Measurements from ENCODE around the gene RTP3. TPM values are rescaled to one million over a fixed set of nuclear protein-coding genes. Genes with fewer than 3 reads are reported as not detected.

The RTP3 gene
- total RNA-seq, 1 donor = not detected

DNA sequence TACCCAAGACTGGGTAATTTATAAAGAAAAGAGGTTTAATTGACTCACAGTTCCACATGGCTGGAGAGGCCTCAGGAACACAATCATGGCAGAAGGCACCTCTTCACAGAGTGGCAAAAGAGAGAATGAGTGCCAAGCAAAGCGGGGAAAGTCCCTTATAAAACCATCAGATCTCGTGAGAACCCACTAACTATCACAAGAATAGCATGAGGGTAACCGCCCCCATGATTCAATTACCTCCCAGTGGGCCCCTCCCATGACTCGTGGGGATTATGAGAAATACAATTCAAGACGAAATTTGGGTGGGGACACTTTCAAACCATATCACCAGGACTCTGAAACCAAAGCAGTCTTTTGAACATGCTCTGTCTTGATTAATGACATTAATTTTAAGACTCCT lies 7.0 kb downstream of the RTP3 start:
- TF ChIP-seq, protein P1, sequence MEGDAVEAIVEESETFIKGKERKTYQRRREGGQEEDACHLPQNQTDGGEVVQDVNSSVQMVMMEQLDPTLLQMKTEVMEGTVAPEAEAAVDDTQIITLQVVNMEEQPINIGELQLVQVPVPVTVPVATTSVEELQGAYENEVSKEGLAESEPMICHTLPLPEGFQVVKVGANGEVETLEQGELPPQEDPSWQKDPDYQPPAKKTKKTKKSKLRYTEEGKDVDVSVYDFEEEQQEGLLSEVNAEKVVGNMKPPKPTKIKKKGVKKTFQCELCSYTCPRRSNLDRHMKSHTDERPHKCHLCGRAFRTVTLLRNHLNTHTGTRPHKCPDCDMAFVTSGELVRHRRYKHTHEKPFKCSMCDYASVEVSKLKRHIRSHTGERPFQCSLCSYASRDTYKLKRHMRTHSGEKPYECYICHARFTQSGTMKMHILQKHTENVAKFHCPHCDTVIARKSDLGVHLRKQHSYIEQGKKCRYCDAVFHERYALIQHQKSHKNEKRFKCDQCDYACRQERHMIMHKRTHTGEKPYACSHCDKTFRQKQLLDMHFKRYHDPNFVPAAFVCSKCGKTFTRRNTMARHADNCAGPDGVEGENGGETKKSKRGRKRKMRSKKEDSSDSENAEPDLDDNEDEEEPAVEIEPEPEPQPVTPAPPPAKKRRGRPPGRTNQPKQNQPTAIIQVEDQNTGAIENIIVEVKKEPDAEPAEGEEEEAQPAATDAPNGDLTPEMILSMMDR (IDR thresholded peaks at IDR 0.05; ENCODE audit: insufficient read depth, low read length) = no peak
- H3K4me3 ChIP-seq (ENCODE audit: low read depth, low read length) = no peak overlapping the region
- DNase-seq (ENCODE audit: low read depth) = no peak

DNA sequence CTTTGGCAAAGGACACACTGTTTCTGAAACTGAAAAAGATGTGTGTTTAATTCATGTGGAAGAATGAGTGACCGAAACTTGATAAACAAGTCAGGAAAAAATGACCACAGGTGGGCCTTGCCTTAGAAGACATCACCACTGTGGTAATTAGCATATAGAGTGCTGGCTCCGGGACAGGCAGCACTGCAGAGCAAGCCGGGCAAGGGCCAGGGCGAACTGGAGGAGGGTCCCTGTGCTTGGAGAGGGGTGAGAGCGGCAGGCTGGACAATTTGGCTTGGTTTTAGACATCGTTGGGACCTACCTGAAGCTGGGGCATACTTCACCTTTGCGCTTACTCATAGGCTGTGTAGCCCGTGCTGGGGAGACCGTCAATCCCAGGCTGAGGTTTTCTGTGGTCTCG lies 8.2 kb downstream of the RTP3 start:
- no peak overlapping the region for H3K4me3 ChIP-seq (ENCODE audit: low read depth, low read length)
- TF ChIP-seq, protein P1 (IDR thresholded peaks at IDR 0.05; ENCODE audit: insufficient read depth, low read length) = no peak
- DNase-seq (ENCODE audit: low read depth) = no peak

DNA sequence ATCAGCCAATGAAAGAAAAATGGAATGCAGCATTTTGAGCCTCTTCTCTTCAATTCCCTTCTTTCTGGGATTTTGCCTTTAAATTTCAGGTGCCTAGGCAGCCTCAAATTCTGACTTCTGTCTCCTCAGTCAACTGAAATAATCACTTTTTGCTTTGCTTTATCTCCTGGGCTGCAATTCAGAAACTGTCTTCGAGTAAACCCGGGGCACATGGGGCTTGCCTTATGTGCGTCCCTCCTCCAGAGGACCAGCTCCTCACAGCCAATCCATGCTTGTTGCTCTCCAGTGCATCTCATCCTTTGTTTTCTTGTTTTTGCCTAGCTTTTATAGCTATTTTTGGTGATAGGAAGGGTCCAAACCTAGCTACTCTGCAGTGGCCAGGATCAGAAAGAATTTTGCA lies 8.8 kb downstream of the RTP3 start:
- TF ChIP-seq, protein P1 (IDR thresholded peaks at IDR 0.05; ENCODE audit: insufficient read depth, low read length) = no peak
- no peak for DNase-seq (ENCODE audit: low read depth)
- H3K4me3 ChIP-seq (ENCODE audit: low read depth, low read length) = no peak overlapping the region

DNA sequence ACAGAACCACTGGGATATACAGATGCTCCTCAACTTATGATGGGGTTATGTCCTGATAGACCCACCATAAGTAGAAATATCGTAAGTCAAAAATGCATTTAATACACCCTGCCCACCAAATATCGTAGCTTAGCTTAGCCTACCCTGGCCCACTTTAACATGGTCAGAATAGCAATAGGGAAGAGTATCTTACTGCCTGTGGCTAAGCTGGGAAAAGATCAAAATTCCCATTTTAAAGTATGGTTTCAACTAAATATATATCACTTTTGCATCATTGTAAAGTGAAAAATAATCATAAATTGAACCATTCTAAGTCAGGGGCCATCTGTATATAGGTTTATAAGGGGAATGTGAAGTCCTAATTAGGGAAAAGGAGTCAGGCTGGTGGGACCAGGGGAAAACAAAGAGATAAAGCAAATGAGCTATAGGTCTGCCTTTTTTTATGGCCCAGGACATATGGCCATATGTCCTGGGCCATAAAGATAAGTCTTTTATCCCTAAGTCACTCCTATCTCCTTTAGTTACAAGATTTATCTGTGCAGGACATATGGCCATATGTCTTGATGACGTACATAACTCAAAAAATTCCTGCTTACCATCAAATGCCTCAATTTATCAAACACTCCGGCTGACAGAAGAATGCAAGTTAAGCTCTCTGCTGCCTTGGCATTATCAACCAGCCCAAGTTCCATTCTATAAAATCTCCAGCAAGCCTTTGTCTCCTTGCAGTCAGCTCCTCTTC lies 11.2 kb downstream of the RTP3 start:
- no peak overlapping the region for H3K4me3 ChIP-seq (ENCODE audit: low read depth, low read length)
- DNase-seq (ENCODE audit: low read depth) = no peak
- TF ChIP-seq, protein P1 (IDR thresholded peaks at IDR 0.05; ENCODE audit: insufficient read depth, low read length) = no peak

DNA sequence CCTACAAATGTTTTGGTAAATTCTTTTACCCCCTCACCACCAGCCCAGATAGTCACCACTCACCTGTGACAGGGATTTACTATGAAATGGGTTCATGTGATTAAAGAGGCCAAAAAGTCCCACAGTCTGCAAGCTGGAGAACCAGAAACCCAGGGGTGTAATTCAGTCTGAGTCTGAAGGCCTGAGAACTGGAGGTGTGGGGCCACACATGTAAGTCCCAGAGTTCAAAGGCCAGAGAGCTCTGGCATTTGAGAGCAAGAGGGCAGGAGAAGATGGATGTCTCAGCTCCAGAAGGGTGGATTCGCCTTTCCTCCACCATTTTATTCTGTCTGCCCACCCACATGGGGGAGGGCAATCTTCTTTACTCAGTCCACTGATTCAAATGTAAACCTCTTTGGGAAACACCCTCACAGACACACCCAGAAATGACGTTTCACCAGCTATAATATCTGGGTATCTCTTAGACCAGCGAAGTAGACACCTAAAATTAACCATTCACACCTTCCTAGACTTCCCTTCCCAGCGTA lies 11.9 kb downstream of the RTP3 start:
- TF ChIP-seq, protein P1 (IDR thresholded peaks at IDR 0.05; ENCODE audit: insufficient read depth, low read length) = no peak
- no peak overlapping the region for H3K4me3 ChIP-seq (ENCODE audit: low read depth, low read length)
- no peak for DNase-seq (ENCODE audit: low read depth)

DNA sequence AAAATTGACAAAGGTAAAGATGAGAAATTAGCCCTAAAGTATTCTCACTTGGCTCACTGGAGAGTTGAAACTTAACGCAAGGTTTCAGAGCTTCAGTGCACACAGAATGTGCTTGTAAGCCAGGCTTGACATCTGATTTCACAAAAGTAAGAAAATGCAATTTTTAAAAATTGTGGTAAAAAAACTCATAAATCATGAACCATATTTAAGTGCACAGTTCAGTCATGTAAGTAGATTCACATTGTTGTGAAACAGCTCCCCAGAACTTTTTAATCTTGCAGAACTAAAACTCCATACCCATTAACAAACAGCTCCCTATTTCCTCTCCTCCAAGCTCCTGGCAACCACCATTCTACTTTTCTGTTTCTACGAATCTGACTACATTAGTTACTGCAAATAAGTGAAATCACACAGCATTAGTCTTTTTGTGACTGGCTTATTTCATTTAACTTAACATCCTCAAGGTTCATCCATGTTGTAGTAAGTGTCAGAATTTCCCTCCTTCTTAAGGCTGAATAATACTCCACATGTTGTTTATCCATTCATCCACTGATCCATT lies 14.5 kb downstream of the RTP3 start:
- no peak overlapping the region for H3K4me3 ChIP-seq (ENCODE audit: low read depth, low read length)
- TF ChIP-seq, protein P1 (IDR thresholded peaks at IDR 0.05; ENCODE audit: insufficient read depth, low read length) = no peak
- DNase-seq (ENCODE audit: low read depth) = no peak

Measured in fibroblast of the aortic adventitia (primary cell).